NCI-H460 (cell line): ENCODE data around the gene RABL3. TPM values are rescaled to one million over a fixed set of nuclear protein-coding genes. Genes with fewer than 3 reads are reported as not detected.
"Not testable (repeated sequence)": the region's sequence is repeated elsewhere in the genome, so short reads cannot be mapped to it uniquely, and the experiment has no call there.

Source experiments
- DNase-seq: peaks from one replicate; pipeline ENCODE4 v3.0.0-alpha.2; 2016; ENCODE audit warnings: low read depth; ENCODE audit errors: extremely low read depth
- total RNA-seq: library from RNA; depleted of rRNA; stranded (reverse); fragments of >200 nt; shearing (Covaris generic); gene quantifications from 2 replicates; pipeline ENCODE4 v1.2.3, GENCODE V29; 2014

RABL3 gene
- total RNA-seq, 1 experiment from 2014 or later, result 15.1 TPM

DNA sequence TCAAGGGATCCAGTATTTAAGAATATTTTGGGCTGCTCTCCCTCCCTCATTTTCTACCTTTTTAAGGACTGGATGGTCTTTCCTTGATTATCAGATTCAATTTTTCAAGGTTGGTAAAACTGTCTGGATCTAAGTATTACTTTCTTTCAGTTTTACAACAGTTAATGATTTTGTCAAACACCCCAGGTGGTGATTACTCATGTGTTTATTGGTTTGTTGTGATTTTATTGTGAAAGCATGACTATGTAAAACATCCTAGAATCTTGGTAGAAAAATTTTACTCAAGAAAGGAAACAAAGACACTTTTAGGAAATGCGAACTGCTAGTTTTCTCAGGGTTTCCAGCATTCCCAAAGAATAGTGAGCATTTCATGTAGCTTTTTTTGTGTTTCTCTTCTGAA lies 7.5 kb upstream of the RABL3 start:
- DNase-seq, result no peak

DNA sequence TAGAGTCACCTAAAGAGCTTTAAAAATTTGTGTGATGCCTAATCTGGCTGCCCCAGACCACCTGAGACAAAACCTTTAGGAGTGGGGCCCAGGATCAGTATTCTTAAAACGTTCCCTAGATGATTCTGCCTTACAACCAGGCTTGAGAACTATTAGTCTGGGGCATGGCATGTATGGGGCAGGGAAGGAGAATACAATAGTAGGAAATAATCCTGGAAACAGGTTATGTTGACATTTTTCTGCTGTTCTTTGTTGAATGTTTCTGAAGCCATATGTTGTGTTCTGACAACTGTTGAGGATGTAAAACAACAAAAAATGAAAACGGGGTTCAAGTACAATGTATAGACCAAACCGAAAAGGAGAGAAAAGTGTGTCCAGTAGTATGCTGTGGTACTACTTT lies 3.1 kb upstream of the RABL3 start:
- no peak for DNase-seq

DNA sequence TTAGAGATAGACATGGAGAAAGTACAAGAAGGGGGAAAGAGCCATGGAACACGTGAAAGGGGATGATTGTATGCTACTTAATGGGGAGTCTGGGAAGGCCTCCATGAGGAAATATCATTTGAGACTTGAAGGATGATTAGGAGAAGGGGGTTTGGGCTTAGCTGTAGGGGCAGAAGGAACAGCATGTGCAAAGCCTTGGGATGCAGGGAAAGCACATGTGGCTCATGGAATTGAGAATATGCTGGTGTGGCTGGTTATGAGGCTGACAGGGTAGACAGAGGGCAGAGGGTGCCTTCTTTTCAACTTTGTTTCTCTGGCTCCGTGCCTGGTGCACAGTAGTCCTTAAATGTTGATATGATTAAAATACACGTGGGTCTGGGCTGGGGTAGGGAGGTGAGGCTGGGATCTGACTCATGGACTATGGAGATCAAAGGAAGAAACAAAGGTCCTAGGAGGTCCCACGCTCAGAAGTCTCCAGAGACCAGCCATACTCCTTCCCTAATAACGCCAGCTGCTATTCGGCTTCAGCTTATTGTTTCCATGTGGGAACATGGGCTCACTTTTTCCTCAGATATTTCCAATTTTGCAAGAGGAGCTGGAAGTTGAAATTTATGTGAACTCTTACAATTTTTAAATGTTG lies 1.4 kb upstream of the RABL3 start:
- DNase-seq, result no peak

DNA sequence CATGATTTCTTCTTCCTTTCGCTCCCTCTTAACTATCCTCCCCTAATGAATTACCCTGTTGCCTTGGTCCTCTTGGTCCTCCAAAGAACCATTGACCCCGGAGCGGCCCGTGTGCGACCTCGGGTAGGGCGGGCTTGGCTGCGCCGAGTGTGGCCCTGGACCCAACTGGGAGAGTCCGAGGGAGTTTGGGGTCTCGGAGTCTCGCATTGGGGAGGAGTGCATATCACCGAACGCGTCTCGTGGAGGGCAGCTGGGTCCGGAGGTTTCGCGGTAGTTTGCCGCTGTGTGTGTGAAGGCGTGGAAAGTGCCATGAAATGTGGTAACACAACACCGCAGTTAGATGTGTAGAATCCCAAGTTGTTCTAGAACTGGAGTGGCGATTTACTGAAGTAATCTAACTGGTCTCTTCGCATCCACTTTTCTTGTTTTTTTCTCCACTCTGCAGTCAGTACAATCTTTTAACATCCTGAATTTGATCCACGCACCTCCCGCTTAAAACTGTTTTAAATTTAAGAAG lies 591 bp upstream of the RABL3 start:
- no peak for DNase-seq

DNA sequence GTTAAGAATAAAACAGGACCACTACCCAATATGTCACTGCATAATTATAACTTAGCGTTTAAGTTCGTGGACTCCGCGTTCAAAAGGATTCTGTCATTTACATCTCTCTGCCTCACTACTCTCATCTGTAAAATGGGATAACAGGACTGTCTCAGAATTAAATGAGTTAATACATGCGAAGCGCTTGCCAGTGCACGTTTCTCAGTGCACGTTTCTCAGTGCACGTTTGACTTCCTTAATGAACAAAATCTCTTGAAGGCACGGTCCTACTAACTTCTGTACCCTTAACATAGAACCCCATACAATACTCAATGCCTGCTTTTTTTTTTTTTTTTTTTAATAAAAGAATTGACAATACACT lies 499 bp downstream of the RABL3 start:
- no peak for DNase-seq

DNA sequence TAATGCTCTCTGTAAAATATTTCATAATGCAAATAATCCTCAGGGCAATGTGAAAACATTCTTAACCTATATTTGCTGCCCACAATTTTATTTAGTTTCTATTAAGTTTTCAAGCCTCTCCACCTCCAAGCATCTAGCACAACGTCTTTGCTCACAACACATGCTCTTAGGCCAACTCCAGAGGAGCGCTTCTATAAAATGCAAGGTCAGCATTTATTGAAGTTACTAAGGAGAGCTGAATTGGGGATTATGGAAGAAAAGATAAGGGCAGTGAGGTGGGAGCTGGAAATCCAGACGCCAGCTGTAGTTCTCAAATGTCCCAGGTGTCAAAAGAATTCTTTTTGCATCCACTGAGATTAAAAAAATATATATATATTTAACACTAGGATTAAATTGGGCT lies 996 bp downstream of the RABL3 start:
- no peak for DNase-seq

DNA sequence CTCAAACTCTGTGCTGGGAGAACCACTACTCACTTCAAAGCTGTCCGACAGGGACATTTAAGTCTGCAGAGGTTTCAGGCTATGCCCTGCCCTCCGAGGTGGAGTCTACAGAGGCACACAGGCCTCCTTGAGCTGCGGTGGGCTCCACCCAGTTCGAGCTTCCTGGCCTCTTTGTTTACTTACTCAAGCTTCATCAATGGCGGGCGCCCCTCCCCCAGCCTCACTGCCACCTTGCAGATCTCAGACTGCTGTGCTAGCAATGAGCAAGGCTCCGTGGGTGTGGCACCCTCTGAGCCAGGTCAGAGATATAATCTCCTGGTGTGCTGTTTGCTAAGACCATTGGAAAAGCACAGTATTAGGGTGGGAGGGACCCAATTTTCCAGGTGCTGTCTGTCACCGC lies 4.3 kb downstream of the RABL3 start:
- not testable (repeated sequence) for DNase-seq

DNA sequence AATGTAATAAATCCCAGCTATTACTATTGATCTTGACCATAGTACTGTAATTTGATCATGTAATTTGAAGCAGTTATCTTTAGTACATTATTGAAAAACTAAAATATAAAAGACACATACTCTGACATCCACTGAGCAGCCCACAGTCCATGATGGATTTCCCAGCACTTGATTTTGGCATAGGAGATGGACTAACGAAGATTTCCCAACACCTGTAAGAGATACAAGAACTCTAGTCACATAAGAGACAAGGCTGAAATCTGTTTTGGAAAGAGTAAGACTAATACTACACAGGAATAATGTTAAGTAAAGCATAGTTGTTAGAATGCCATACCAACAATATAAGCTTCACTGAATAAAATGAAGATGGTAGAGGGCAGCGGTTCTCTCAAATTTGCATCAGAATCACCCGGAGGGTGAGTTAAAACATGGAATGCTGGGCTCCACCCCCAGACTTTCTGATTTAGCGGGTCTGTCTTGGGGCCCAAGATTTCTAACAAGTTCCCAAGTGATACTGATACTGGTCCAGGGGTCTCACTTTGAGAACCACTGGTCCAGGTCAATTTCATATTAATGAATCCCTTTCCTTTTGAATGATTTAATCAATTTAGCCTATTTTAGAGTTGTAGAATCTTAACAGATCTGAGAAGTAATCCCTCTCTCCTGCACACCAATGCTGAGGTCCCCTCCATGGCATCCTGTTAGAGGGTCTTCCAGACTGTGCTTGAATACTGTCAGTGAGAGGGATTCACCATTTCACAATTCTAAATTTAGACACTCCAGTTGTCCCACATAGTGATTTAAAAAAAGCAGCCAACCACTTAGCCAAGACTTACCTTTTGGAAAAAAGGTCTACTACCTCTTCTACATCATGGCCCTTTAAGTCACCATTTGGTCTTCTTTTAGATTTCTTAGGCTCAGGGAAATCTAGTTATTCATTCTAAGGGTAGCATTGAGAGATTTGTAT lies 11.5 kb downstream of the RABL3 start:
- DNase-seq, result no peak

DNA sequence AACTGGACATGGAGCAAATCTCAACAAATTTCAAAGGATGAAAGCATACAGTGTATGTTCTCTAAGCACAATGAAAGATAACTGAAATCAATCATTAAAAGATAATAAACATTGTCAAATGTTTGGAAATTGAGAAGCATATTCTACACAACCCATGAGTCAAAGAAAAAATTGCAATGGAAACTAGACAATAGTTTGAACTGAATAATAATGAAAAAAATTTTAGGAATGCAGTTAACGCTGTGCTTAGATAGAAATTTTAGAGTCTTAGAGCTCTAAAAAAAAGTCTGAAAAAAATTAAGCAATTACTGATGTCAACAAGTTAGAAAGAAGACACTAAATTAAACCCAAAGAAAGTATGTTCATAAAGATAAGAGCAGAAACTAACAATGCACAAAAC lies 15.5 kb downstream of the RABL3 start:
- DNase-seq, result no peak

DNA sequence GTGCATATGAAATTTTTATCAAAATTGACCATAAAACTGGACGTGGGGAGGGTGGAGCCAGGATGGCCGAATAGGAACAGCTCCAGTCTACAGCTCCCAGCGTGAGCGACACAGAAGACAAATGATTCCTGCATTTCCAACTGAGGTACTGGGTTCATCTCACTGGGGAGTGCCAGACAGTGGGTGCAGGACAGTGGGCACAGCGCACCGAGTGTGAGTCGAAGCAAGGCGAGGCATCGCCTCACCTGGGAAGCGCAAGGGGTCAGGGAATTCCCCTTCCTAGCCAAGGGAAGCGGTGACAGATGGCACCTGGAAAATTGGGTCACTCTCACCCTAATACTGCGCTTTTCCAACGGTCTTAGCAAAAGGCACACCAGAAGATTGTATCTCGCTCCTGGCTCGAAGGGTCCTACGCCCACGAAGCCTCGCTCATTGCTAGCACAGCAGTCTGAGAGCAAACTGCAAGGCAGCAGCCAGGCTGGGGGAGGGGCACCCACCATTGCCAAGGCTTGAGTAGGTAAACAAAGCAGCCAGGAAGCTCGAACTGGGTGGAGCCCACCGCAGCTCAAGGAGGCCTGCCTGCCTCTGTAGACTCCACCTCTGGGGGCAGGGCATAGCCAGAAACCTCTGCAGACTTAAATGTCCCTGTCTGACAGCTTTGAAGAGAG lies 23.0 kb downstream of the RABL3 start:
- not testable (repeated sequence) for DNase-seq

DNA sequence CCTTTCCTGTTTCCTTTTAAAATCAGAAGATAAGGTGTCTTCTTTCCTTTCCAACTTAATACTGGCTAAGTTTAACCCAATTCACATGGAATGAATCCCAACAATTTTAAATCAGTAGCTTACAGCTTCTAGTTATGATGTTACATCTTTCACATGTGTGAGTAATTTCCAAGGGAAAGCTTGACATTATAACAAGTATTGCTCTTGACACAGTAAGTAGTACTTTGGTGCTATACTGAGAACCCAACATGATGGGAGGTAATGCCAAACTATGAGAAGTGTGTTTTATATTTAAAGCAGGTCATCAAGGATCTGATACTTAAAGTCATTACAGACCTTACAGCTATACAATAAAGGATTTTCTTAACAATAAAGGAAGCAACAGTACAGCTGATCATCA lies 29.1 kb downstream of the RABL3 start:
- no peak for DNase-seq

DNA sequence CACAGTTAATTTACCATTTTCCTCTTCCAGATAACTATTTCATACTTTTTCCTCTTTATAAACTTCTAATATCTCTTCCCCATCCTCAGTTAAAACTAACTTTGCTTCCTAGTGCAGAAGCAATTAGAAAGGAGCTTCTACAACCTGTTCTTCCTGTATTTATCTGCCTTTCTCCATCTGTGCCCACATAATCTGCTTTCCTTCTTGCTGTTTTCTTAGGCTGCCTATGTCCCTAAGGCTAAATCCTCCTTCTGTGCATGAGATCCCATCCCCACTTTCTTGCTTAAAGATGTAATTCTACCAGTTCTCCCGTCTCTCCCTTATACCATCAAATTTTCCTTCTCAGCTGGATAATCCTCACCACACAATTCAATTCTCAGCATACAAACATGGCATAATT lies 31.9 kb downstream of the RABL3 start:
- DNase-seq, result no peak

DNA sequence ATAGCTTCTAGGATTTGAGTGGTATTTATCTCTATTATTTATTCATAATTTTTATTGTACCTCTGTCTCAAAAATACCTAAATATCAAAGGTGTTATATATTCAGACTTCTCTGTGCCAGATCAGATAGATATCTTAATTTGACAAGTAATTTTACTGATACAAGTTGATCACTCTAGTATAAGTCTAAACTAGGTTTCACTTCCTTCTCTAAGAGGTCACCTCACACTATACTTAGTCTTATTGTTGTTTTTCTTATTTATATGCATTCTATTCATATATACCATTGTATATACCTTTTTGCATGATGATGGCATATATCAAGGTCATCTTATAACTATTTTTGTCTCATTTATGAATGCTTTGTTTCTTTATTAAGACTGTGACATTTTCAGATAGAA lies 33.9 kb downstream of the RABL3 start:
- no peak for DNase-seq

DNA sequence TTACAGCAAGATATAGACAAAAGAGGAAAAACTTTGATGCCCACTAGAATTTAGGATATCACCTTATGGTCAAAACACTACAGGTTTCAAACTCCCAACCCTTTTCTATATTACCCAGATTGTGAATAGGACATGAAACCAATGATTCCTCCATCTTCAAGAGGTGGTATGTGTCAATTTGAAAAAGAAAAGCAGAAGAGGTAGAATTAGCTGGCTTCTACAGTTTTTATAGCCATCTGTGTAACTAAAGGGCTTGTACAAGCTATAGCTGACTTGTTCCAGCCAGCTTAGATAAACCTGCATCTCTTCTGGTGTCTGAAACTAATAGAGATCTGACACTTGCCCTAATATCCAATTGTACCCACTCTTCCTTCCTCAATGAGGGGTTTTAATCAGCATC lies 35.4 kb downstream of the RABL3 start:
- no peak for DNase-seq

DNA sequence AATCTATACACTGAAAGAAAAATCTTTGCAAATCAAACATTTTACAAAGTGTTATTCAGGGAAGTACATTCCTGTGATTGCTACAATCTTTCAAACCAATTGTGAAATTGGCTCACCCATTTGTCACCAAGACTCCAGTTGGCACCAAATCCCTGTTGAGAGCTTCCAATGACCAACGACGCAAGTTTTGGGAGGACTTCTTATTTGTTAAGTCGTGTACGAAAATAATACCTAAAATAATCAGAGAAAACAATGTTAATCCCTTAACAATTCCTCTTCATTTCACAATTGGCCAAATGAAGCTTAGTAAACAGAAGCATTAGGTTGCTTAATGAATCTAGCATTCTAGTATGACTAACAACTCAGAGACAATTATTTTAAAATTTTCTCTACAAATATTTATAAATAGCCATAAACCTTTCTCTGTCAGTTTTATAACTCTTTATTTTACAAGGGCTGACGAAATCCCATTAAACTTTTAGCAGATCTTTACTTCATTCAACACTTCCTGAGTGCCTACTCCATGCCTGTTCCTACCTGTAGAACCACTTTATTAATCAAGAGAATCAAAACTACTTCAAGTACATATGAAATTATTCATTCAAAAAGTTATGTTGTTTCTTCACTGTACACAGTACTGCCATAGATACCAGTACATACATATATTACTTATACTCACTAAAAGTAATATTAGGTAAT lies 36.3 kb downstream of the RABL3 start:
- no peak for DNase-seq

DNA sequence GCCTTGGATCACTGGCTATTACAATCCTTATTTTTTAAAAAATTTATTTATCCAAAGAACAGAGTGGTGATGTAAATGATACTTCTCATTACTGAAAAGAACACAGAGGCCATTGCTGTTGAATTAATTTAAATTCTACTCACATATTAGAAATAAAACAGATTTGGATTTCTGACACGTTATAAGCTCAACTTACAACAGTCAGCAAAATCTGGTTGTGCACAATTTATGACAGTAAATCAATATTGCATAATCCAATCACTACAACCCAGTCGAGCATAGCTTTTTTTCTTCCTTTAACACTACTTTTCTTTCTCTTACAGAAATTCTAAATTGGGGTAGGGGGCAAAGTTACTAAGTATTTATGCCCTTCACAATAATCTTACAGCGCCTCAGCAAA lies 43.0 kb downstream of the RABL3 start:
- no peak for DNase-seq

DNA sequence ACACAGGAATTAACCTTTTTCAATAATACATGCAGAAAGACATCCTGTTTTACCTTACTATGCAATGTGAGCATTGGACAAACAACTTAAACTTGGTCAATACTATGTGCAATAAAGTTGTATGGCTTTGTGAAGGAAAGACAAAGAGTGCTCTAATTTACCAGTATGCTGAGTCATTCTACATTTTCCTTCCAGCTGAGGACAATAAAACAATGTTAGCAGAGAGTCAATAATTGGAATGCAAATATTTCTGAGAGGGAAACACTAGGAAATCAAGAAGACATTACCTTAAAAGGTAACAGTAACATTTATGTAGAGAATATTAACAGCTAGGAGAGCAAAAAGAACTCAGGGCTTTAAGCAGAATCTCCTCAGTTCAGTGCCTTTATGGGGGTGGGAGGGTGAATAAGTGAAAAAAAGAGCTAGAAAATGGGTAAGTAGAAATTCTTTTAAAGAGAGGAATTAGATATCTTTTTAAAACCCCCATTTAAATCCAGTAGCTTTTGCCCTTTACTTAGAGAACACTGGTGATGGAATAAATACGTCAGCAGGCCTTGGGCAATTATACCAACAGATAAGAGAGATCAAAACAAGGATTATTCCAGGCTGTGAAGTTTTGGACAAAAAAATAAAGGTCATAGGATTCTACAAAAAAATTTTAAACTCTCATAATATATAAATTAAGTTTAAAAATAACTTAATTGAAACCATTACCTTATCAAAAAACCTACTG lies 48.7 kb downstream of the RABL3 start:
- peak; percentile 43 for DNase-seq

DNA sequence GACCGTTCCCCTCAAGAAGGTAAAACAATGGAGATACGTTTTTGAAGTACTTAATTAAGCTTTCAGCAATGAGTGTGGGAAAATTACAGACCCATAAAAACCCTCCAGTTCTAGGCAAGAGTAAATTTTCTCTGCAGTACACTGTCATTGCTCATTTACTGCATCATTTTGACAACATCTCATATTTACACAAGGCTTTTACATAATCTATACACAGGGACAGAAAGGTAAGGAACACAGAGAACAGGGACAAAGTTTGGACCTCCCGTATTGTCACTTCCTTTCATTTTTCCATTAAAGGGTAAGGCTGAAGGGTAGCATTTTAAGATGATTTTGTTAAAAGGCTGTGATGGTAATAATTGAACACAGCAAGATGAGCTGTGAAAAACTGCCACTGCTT lies 52.9 kb downstream of the RABL3 start:
- DNase-seq, result no peak

DNA sequence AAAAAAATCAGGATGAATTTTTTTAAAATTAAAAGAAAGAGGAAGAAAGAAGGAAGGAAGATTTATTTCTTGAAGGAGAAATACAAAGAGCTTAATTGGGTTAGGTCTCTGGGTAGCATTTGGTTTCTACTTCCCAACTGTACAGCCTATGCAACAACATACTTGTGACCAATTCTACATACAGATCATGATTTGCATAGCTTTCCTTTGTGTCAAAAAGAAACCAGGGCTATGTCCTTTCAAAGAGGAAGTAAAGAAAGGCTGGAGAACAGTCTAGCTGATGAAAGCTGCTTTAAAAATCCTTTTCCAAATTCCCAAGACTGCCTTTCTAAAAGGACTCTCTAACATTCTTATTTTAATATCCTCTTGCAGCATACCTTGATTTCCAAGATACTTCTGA lies 54.2 kb downstream of the RABL3 start:
- no peak for DNase-seq

DNA sequence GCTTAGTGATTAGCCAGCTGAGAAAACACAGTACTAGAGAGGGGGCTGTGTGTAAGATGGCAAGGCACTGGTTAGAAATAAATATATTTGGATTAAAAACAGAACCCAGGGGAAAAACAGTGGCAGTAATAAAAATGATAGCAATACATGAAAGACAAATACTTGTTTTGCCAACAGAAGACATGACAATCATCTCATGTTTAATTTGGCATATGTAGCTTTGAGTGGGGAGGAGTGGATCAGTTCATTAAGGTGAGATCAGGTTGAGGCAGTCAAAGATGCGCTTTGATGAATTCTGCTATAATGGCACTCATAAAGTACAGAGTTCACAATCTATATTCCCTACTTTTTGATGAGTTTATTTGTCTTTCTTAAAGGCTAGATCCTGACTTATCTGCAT lies 56.9 kb downstream of the RABL3 start:
- DNase-seq, result no peak
